GM18519 (cell line): ENCODE results near the gene NBPF3.

Experiments used
- ATAC-seq: cut with Tn5 transposase; IDR thresholded peaks from one replicate; pipeline ENCODE4 v1.9.1; 2021; ENCODE audit warnings: mild to moderate bottlenecking, moderate library complexity; ENCODE audit not compliant: unreplicated experiment, low FRiP score

Gene NBPF3

DNA sequence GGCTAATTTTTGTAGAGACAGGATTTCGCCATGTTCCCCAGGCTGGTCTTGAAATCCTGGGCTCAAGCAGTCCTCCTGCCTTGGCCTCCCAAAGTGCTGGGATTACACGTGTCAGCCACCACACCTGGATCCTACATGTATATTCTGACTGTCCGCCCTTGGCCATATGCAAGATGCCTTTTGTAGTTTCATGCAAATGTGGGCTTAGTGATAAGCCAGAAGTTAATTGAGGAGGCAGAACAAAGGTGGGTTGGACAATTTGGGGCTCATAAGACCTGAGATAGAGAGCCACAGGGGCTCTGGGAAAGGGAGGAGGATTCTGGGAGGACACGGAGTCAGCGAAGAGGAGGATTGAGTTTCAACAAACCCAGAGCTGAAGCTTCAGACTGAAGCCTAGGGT is 94.2 kb downstream of the NBPF3 start:
- ATAC-seq = no peak
